GM12878 (cell line): Measurements from ENCODE around the gene RASAL1. TPM values are rescaled to one million over a fixed set of nuclear protein-coding genes. Genes with fewer than 3 reads are reported as not detected.

Source experiments
- ATAC-seq: fragments of 200-7000 bp; cut with Tn5 transposase; 3 replicates; pipeline ENCODE4 v1.9.1; 2020; ENCODE audit warnings: mild to moderate bottlenecking, moderate library complexity
- BruUV-seq: library from RNA; stranded (reverse); fragments of 400-500 nt; replicated peaks from 2 replicates; lab custom pipeline; 2021; lab: Mats Ljungman, UMichigan
- CTCF ChIA-PET: fragments of 300-600 bp; sonication (Branson Sonifier 250); formaldehyde crosslinking; extraction: SDS; loops from one replicate; lab custom pipeline; 2021; ENCODE audit warnings: inconsistent platforms; lab: Yijun Ruan, JAX
- POLR2A ChIA-PET: fragments of 350-600 bp; formaldehyde crosslinking; extraction: SDS; loops from one replicate; lab custom pipeline; 2021; ENCODE audit warnings: inconsistent platforms; lab: Charles Lee
- RAD21 ChIA-PET: fragments of 300-600 bp; sonication (Branson Sonifier 250); formaldehyde crosslinking; loops from one replicate; lab custom pipeline; 2023; ENCODE audit warnings: antibody characterized with exemption; ENCODE audit not compliant: unreplicated experiment; lab: Charles Lee
- SMC1A ChIA-PET: fragments of 300-600 bp; sonication (Branson Sonifier 250); formaldehyde crosslinking; loops from one replicate; lab custom pipeline; 2023; ENCODE audit not compliant: unreplicated experiment, uncharacterized antibody; lab: Charles Lee
- DNase-seq: peaks from one replicate; pipeline ENCODE4 v3.0.0-alpha.2; 2011; ENCODE audit warnings: low read depth, low spot score
- FAIRE-seq: peaks from 3 replicates; lab custom pipeline; 2011; peaks lifted over from hg19 to GRCh38; lab: Jason Lieb, UNC
- H2AFZ ChIP-seq: 2 replicates; pipeline ENCODE4 v1.6.0; 2011; ENCODE audit warnings: low read depth, low read length, control low read depth; ENCODE audit not compliant: control insufficient read depth
- H3K27ac ChIP-seq: 2 replicates; pipeline ENCODE4 v1.5.1; 2011; ENCODE audit warnings: control low read depth; ENCODE audit not compliant: control insufficient read depth, insufficient read depth
- H3K27me3 ChIP-seq, 2 experiments: replicated peaks in 1 of 2; 2 replicates each; pipeline versions ENCODE4 v1.6.0 to v1.6.1; 2011; ENCODE audit warnings: low read length in 1 of 2; ENCODE audit not compliant: control insufficient read depth in 2 of 2, insufficient read depth in 2 of 2
- H3K36me3 ChIP-seq, 2 experiments: 2 replicates each; pipeline ENCODE4 v1.5.1; 2011; ENCODE audit warnings: low read length in 1 of 2; ENCODE audit not compliant: control insufficient read depth in 2 of 2, insufficient read depth in 2 of 2
- H3K4me1 ChIP-seq: 2 replicates; pipeline ENCODE4 v1.6.1; 2011; ENCODE audit warnings: mild to moderate bottlenecking, low read length, moderate library complexity, mixed read lengths; ENCODE audit not compliant: control insufficient read depth, insufficient read depth
- H3K4me2 ChIP-seq: 2 replicates; pipeline ENCODE4 v1.6.0; 2011; ENCODE audit warnings: control low read depth; ENCODE audit not compliant: control insufficient read depth, insufficient read depth
- H3K4me3 ChIP-seq: fragments of 200-600 bp; sonication (generic); 2 replicates; pipeline ENCODE4 v1.5.1; 2016
- H3K79me2 ChIP-seq: 2 replicates; pipeline ENCODE4 v1.6.0; 2011; ENCODE audit warnings: low read length; ENCODE audit not compliant: control insufficient read depth, insufficient read depth
- H3K9ac ChIP-seq: 2 replicates; pipeline ENCODE4 v1.8.0; 2011; ENCODE audit warnings: low read length, control low read depth, mixed read lengths; ENCODE audit not compliant: control insufficient read depth, insufficient read depth
- H3K9me3 ChIP-seq: replicated peaks from 3 replicates; pipeline ENCODE4 v1.5.1; 2011; ENCODE audit warnings: mild to moderate bottlenecking, low read length; ENCODE audit not compliant: control insufficient read depth, insufficient read depth
- H4K20me1 ChIP-seq: 2 replicates; pipeline ENCODE4 v1.6.0; 2011; ENCODE audit not compliant: control insufficient read depth, insufficient read depth
- BRCA1 ChIP-seq: IDR thresholded peaks from 2 replicates; pipeline ENCODE4 v1.6.1; 2011; ENCODE audit warnings: low read depth, low read length, improper control_type of control experiment
- CHD2 ChIP-seq: IDR thresholded peaks from 2 replicates; pipeline ENCODE4 v1.6.1; 2011; ENCODE audit warnings: low read depth, low read length, improper control_type of control experiment, borderline replicate concordance
- HCFC1 ChIP-seq: fragments of 150-350 bp; IDR thresholded peaks from 2 replicates; pipeline ENCODE4 v1.6.1; 2014; ENCODE audit warnings: low read length
- IKZF1 ChIP-seq: fragments of 450-650 bp; conservative IDR thresholded peaks from 2 replicates; pipeline ENCODE4 v1.6.1; 2017; ENCODE audit warnings: antibody characterized with exemption, mild to moderate bottlenecking
- KAT2A ChIP-seq: conservative IDR thresholded peaks from 2 replicates; pipeline ENCODE4 v1.6.1; 2011; ENCODE audit warnings: low read depth, low read length; ENCODE audit not compliant: control insufficient read depth
- MEF2B ChIP-seq: fragments of 450-650 bp; IDR thresholded peaks from 2 replicates; pipeline ENCODE4 v1.6.1; 2018; ENCODE audit warnings: mild to moderate bottlenecking, moderate library complexity; ENCODE audit not compliant: partially characterized antibody, poor library complexity, severe bottlenecking
- NFYA ChIP-seq: IDR thresholded peaks from 2 replicates; pipeline ENCODE4 v1.6.1; 2011; ENCODE audit warnings: low read depth, mild to moderate bottlenecking, low read length, improper control_type of control experiment, borderline replicate concordance
- NFYB ChIP-seq: IDR thresholded peaks from 2 replicates; pipeline ENCODE4 v1.6.1; 2011; ENCODE audit warnings: low read depth, mild to moderate bottlenecking, low read length, improper control_type of control experiment, moderate library complexity; ENCODE audit not compliant: insufficient read depth
- NRF1 ChIP-seq: conservative IDR thresholded peaks from 2 replicates; pipeline ENCODE4 v1.6.1; 2011; ENCODE audit warnings: mild to moderate bottlenecking, low read depth, low read length, improper control_type of control experiment
- TCF12 ChIP-seq: IDR thresholded peaks from 2 replicates; pipeline ENCODE4 v1.6.1; 2011; ENCODE audit warnings: low read depth, mild to moderate bottlenecking, low read length
- ZNF24 ChIP-seq: fragments of 450-650 bp; IDR thresholded peaks from 2 replicates; pipeline ENCODE4 v1.6.1; 2017; ENCODE audit warnings: antibody characterized with exemption, mild to moderate bottlenecking
- WGBS: methylation state at CpG from one replicate; pipeline ENCODE4 v1.1.6; 2016; ENCODE audit warnings: low lambda C conversion rate; ENCODE audit not compliant: insufficient replicate concordance, insufficient coverage; ENCODE audit errors: missing lambda C conversion rate; 5-methylcytosine and 5-hydroxymethylcytosine counted together
- in situ Hi-C: fragments of 300-500 bp; cut with MboI; formaldehyde crosslinking; loops from 9 replicates; pipeline ENCODE4 v1.14.3; 2018; ENCODE audit warnings: mixed read lengths
- intact Hi-C: fragments of 100-400 bp; cut with micrococcal nuclease; formaldehyde crosslinking; loops from one replicate; pipeline ENCODE4 v1.14.2; 2022; ENCODE audit not compliant: unreplicated experiment
- polyA plus RNA-seq, 11 experiments: library from polyadenylated mRNA; depleted of rRNA in 4 of 11; unstranded in 6 of 11; stranded (reverse) in 5 of 11; fragments of >200 nt; fragmentation: Nextera tagmentation in 4 of 11; fragmentation: Illumina TruSeq in 1 of 11; extraction: Ambion mirVana in 4 of 11; extraction: Trizol in 1 of 11; gene quantifications; 1 replicate in 1 of 11; 2 replicates in 10 of 11; pipeline versions ENCODE4 v1.2.1 to v1.2.3, GENCODE V29; 2011 to 2016; ENCODE audit warnings: inconsistent platforms in 2 of 11, missing spikeins in 2 of 11, low read depth in 1 of 11
- total RNA-seq, 4 experiments: library from RNA; depleted of rRNA in 3 of 4; stranded (reverse); fragments of >200 nt in 3 of 4; fragmentation: Illumina TruSeq in 1 of 4; extraction: Trizol in 1 of 4; gene quantifications; 2 replicates each; pipeline versions ENCODE4 v1.2.1 to v1.2.3, GENCODE V29; 2013 to 2021

The RASAL1 gene
- total and polyA plus RNA-seq, 10 of the 15 experiments (the other 5 are each of a cell fraction or from before 2014, with no cell fraction given) = 0.12 to 1.0 (median 0.52) TPM; not detected in 6

DNA sequence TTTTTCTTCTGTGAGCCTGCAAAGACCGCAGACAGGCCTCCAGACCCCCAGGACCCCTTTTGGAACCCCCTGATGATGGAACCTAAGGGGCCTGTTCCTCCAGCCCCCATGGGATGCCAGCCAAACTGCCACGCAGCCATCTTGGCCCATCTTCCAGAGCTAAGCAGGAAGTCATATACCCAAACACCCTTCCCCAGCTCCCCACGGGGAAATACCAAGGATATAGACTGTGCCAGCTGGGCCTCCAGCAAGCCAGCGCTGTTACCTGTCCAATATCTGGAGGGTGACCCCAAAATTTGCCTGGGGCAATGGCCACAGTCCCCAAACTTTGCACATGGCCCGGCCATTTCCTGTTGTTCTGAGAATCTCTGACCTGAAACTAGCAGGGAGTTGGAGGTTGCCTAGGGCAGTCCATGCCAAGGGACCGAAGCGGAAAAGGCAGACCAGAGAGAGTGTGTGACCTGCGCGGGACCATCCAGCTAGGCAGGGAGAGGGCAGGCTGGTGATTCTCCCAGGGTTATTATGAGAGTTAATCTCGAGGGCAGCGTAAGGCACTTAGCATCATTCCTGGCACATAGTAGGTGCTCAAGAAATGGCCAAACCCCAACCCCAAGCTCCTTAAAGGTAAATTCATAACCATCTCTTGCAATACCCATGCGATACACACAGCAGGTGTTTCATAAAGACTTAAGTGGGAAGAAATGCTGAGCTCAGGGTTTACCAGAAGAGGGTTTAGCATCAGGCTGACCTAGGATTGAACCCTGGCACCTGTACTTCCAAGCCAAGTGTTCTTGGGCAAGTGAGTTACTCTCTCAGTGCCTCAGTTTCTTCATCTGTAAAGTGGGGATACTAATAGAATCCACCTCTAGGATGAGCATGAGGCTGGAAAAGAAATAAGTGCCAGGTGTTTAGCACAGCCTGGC lies 2.6 kb upstream of the RASAL1 start:
- intact Hi-C loops = no loop called here
- TF ChIP-seq NFYB = no peak
- no peak for TF ChIP-seq IKZF1
- no peak for TF ChIP-seq TCF12
- no peak for TF ChIP-seq MEF2B
- no peak for TF ChIP-seq ZNF24
- no peak for TF ChIP-seq NFYA
- TF ChIP-seq BRCA1 = no peak
- no peak for TF ChIP-seq KAT2A
- no peak for TF ChIP-seq CHD2
- no peak for TF ChIP-seq HCFC1
- no peak for TF ChIP-seq NRF1
- no peak overlapping the region for H2AFZ ChIP-seq
- no peak for FAIRE-seq
- H3K4me1 ChIP-seq = no peaks in the 10 kb centered on the region; the same call in 1 of the 2 replicates
- no peaks in the 10 kb centered on the region; a peak in 2 of 4 replicates for H3K27me3 ChIP-seq
- no peaks in the 10 kb centered on the region for H3K9me3 ChIP-seq
- no peaks in the 10 kb centered on the region for H3K79me2 ChIP-seq
- H3K4me2 ChIP-seq = no peak overlapping the region
- WGBS = 50% methylated on average over 12 of the region's 12 CpGs
- in situ Hi-C loops = no loop called here
- no peak overlapping the region for H3K9ac ChIP-seq
- H3K36me3 ChIP-seq = no peaks in the 10 kb centered on the region
- CTCF ChIA-PET = interaction anchor here (0.6 to 2.2 kb wide), 6 partner anchors 11 to 92 kb away, joined by 3 to 10 read pairs (median 4); no protein-coding TSS in a partner anchor
- H4K20me1 ChIP-seq = no peaks in the 10 kb centered on the region
- BruUV-seq = no TSS peak
- H3K27ac ChIP-seq = no peak overlapping the region
- no peak overlapping the region for H3K4me3 ChIP-seq
- POLR2A ChIA-PET = interaction anchor here (0.6 kb wide), 1 partner anchor 1363 kb away, joined by 3 read pairs; no protein-coding TSS in a partner anchor
- ATAC-seq = no peak
- SMC1A ChIA-PET = interaction anchor here (0.8 to 1.7 kb wide), 5 partner anchors 10 to 90 kb away, joined by 3 to 6 read pairs (median 3); no protein-coding TSS in a partner anchor
- RAD21 ChIA-PET = no interaction called here
- DNase-seq = no peak
